ENCODE data around the gene ZDHHC24. TPM values are rescaled to one million over a fixed set of nuclear protein-coding genes. Genes with fewer than 3 reads are reported as not detected.
"Not testable (repeated sequence)": the region's sequence is repeated elsewhere in the genome, so short reads cannot be mapped to it uniquely, and the experiment has no call there.

The ZDHHC24 gene
- total RNA-seq, 1 experiment from 2014 or later = 14.8 TPM

DNA sequence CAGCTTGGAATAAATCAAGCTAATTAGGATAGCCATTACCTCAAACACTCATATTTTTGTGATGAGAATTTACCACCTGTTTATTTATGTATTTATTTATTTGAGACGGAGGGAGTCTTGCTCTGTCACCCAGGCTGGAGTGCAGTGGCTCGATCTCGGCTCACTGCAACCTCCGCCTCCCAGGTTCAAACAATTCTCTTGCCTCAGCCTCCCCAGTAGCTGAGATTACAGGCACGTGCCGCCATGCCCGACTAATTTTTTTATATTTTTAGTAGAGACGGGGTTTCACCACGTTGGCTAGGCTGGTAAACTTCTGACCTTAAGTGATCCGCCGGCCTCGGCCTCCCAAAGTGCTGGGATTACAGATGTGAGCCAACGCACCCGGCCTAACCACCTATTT is 896 bp downstream of the ZDHHC24 start:
- H3K4me3 ChIP-seq (ENCODE audit: insufficient read depth, low read depth, low read length) = peak overlapping the region; percentile 65
- H3K36me3 ChIP-seq (replicated peaks; ENCODE audit: control insufficient read depth, insufficient read depth, low read length); H3K27me3 ChIP-seq (ENCODE audit: control insufficient read depth, insufficient read depth, low read length); DNase-seq: not testable (repeated sequence)

DNA sequence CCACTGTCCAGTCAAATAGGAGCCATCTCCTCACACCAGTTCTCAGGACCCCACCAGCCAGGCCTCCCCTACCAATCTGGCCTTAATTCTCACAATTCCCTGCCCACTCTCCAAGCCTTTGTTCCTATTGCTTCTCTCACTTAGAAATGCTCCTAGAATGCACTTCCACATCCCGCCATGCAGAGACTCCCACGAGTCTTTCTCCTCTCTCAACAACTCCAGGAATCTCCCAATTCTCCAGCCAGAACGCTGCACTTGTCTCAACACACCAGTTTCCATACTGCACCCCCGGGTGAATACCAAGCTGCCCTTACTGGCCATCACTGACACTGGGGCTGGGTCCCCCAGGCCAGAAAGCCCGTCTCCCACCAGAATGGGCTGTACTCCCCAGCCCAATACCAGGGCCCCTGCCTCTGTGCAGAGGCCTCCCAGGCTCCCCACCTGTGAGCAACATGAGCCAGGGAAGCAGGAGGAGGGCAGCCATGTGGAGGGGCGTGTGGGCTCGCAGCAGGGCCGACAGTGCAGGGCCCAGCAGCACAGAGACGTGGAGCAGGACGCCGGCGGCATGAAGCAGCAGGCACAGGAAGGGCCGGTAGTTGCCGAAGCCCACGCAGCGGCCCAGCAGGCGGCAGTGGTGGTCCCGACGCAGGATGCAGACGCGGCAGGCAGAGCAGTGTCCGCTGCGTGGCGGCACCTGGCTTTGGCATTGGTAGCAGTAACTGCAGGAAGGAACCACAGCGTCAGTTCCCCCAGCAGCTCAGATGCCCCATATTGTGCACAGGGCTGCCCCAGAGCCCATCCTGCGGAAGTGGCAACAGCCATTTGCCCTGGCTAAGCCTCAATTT is 2.4 kb downstream of the ZDHHC24 start:
- Histone ChIP-seq H3K27me3 (ENCODE audit: control insufficient read depth, insufficient read depth, low read length) (no peaks in the 10 kb centered on the region), H3K36me3 (replicated peaks; ENCODE audit: control insufficient read depth, insufficient read depth, low read length) (peaks cover 4% of the 10 kb centered on the region), H3K4me3 (ENCODE audit: insufficient read depth, low read depth, low read length) (no peak overlapping the region)
- DNase-seq = peak; percentile 80

DNA sequence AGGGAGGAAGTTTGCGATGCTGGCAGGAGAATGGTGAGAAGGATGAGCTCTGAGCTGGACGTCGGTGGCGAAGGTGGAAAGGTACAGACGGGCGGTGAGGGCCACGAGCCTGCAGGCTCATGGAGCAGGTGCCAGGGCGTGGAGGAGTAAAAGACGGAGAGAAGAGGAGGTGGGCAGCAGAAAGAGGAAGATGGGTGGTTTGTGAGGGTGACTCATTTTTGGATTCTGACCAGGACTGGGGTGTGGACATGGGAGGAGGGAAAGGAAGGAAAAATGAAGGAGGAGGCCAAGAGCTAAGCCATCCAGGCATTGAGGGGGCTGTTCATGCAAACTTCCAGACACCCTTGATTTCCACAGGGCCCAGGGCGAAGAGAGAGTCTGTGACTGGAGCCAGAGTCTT is 3.5 kb downstream of the ZDHHC24 start:
- DNase-seq = no peak
- no peak overlapping the region for H3K4me3 ChIP-seq (ENCODE audit: insufficient read depth, low read depth, low read length)
- no peaks in the 10 kb centered on the region for H3K27me3 ChIP-seq (ENCODE audit: control insufficient read depth, insufficient read depth, low read length)
- peaks cover 4% of the 10 kb centered on the region for H3K36me3 ChIP-seq (replicated peaks; ENCODE audit: control insufficient read depth, insufficient read depth, low read length)

DNA sequence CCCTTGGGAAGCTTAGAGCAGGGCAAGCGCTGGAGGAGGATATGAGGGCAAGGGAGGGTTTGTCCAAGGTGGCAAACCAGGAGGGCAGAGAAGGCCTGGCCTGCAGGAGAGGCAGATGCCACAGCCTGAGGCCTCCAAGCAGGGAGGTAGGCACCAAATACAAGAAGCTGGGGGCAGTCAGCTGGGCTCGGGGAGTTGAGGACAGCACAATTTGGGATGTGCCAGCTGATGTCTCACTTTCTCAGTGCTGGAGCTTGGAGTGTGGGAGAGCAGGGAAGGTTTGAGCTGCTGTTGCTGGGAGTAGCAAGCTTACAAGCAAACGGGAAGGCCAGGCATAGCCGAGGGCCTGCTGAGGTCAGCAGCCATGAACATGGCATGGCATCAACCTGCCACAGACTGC is 4.0 kb downstream of the ZDHHC24 start:
- DNase-seq = no peak
- Histone ChIP-seq H3K27me3 (ENCODE audit: control insufficient read depth, insufficient read depth, low read length) (no peaks in the 10 kb centered on the region), H3K36me3 (replicated peaks; ENCODE audit: control insufficient read depth, insufficient read depth, low read length) (peaks cover 4% of the 10 kb centered on the region), H3K4me3 (ENCODE audit: insufficient read depth, low read depth, low read length) (no peak overlapping the region)

DNA sequence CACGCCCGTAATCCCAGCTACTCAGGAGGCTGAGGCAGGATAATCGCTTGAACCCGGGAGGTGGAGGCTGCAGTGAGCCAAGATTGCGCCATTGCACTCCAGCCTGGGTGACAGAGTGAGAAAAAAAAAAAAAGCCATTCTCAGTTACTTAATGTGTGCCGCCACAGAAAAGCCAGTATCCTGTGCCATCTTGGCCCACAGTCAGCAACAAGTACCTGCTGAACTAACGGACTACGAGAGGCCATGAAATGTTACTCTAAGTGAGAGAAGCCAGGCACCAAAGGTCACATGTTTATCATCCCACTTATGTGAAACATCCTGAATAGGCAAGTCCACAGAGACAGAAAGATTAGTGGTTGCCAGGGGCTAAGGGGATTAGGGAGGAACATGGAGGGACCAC is 5.2 kb downstream of the ZDHHC24 start:
- DNase-seq; H3K27me3 ChIP-seq (ENCODE audit: control insufficient read depth, insufficient read depth, low read length); H3K4me3 ChIP-seq (ENCODE audit: insufficient read depth, low read depth, low read length); H3K36me3 ChIP-seq (replicated peaks; ENCODE audit: control insufficient read depth, insufficient read depth, low read length): not testable (repeated sequence)

DNA sequence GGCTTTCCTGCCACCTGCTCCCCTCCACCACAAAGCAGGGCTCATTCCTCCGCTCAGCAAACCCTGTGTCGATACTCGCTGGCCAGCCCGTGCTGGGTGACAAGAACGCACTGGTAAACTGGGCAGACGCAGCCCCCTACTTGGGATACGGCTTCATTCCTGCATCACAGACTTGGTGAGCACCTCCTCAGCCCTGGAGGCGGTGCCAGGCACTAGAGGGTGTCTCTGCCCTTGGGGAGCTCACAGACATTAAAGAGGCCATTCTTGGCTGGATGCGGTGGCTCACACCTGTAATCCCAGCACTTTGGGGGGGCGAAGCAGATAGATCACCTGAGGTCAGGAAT is 6.0 kb downstream of the ZDHHC24 start:
- DNase-seq = peak; percentile 51
- H3K36me3 ChIP-seq (replicated peaks; ENCODE audit: control insufficient read depth, insufficient read depth, low read length) = peaks cover 4% of the 10 kb centered on the region
- H3K4me3 ChIP-seq (ENCODE audit: insufficient read depth, low read depth, low read length) = no peak overlapping the region
- H3K27me3 ChIP-seq (ENCODE audit: control insufficient read depth, insufficient read depth, low read length) = no peaks in the 10 kb centered on the region

DNA sequence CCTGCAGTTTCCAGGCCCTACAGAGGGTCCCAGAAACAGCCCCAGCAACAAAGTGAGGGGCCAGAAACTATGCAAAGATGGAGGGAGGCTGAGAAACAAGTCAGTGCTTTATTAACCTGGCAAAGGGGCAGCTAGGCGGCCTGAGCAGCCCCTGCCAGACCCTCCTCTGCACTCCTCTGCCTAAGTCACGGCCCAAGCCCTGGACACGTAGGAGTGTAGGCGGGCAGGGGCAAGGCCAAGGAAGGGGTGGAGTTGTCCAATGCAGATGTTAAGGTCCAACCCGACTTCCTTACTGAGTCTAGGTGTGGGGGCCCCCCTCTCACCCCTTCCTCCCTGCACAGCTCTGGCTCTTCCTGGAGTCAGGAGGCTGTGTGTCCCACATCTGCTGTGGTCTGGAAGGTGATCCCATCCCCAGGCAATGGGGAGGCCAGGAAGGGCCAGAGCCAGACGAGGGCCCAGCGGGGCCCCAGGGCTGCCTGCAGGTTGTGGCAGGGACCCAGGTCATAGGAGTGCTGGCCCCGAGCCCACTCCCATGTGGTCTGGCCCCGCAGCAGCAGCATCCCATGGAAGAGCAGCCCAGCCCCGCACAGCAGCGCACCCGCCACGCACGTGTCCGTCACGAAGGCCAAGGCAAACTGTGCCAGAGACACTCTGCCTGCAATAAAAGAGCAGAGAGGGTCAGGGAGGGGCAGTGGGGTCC is 6.5 kb downstream of the ZDHHC24 start:
- peak; percentile 58 for DNase-seq
- Histone ChIP-seq H3K27me3 (ENCODE audit: control insufficient read depth, insufficient read depth, low read length) (no peaks in the 10 kb centered on the region), H3K4me3 (ENCODE audit: insufficient read depth, low read depth, low read length) (no peak overlapping the region), H3K36me3 (replicated peaks; ENCODE audit: control insufficient read depth, insufficient read depth, low read length) (peaks cover 4% of the 10 kb centered on the region)

DNA sequence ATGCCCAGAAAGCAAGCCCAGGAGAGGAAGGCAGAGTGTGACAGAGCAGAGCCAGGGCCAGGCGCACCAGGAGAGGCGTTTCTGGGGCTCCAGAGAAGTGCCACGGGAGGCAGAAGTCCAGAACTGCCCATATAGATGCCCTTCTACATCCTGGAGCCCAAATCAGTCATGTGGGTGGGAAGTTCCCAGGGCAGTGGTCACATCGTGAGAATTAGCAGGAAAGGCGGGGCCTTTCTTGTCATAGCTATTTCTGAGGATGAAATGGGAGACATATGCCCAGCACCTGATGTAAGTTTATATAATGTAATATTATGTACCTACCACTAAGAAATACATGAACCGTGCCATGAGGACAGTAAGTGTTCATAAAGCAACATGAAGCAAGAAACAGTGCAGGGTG is 13.1 kb downstream of the ZDHHC24 start:
- Histone ChIP-seq H3K36me3 (replicated peaks; ENCODE audit: control insufficient read depth, insufficient read depth, low read length) (no peaks in the 10 kb centered on the region; the same call in 1 of the 2 replicates), H3K27me3 (ENCODE audit: control insufficient read depth, insufficient read depth, low read length) (no peaks in the 10 kb centered on the region), H3K4me3 (ENCODE audit: insufficient read depth, low read depth, low read length) (no peak overlapping the region)
- DNase-seq = no peak

DNA sequence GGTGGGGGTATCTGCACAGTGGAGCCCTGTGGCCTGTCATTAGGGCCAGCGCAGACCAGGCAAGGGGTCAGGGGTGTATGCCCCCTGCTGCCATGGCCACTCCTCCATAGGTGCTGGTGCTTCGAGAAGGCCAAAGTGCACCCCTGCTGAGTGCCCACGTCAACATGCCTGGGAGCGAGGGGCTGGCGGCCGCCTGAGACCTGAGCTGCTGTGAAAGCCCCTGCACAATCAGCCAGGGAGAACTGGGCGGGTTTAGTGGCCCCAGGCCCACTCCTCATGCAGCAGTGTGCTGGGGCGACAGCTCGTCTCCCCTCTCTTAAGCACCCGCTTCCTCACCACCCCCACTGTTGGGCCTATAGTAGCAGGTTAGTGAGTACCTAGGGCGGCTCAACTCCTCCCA is 14.0 kb downstream of the ZDHHC24 start:
- DNase-seq = no peak
- Histone ChIP-seq H3K27me3 (ENCODE audit: control insufficient read depth, insufficient read depth, low read length) (no peaks in the 10 kb centered on the region), H3K36me3 (replicated peaks; ENCODE audit: control insufficient read depth, insufficient read depth, low read length) (no peaks in the 10 kb centered on the region; the same call in 1 of the 2 replicates), H3K4me3 (ENCODE audit: insufficient read depth, low read depth, low read length) (no peak overlapping the region)

DNA sequence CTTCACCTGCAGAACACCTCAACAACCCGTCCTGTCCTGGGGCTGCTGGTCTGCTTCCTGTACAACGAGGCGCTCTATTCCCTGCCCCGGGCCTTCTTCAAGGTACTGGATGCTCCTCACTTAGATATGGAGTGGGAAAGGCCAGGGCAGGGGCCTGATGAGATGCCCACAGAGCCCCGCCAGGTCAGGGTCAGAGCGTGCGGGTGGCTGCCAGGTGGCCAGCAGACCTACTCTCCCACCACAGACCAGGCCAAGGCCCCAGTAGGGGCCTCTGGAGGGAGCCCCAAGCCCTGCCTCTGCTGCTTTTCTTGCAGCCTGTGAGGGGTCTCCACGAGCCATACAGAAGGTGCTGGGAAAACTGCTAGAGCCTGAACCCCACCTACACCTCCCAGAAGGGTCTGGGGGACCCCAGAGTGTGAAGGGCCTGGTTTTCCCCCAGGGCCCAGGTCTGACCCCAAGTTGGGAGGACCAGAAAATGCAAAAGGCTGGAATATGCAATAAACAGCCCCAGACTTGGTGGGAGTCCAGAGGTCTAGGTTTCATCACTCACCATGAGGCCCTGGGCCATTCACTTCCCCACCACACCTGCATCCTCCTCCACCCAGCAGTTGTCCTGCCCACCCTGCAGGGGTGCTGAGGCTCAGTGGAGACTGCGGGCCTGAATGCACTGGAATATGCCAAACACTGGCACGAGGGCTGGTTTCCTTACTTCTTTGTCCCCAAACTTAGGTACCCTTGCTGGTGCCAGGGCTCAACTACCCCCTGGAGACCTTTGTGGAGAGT is 14.7 kb downstream of the ZDHHC24 start:
- no peak for DNase-seq
- no peak overlapping the region for H3K4me3 ChIP-seq (ENCODE audit: insufficient read depth, low read depth, low read length)
- no peaks in the 10 kb centered on the region for H3K27me3 ChIP-seq (ENCODE audit: control insufficient read depth, insufficient read depth, low read length)
- no peaks in the 10 kb centered on the region; the same call in 1 of the 2 replicates for H3K36me3 ChIP-seq (replicated peaks; ENCODE audit: control insufficient read depth, insufficient read depth, low read length)

DNA sequence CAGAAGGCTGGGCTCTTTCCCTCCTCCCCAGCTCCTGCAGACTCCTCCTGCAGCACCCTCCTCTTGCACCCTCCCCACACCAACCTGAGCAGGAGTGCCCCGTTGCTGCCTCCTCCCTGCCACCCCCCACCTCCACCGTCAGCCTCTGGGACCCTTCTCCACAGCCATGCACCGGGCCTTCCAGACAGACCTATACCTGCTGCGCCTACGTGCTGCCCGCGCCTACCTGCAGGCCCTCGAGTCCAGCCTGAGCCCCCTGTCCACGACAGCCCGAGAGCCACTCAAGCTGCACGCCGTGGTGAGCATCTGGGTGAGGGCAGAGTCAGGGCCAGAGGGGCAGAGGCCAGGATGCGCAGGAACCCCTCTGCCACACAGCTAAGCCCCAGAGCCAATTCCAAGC is 16.2 kb downstream of the ZDHHC24 start:
- Histone ChIP-seq H3K27me3 (ENCODE audit: control insufficient read depth, insufficient read depth, low read length) (no peaks in the 10 kb centered on the region), H3K4me3 (ENCODE audit: insufficient read depth, low read depth, low read length) (no peak overlapping the region), H3K36me3 (replicated peaks; ENCODE audit: control insufficient read depth, insufficient read depth, low read length) (no peaks in the 10 kb centered on the region; the same call in 1 of the 2 replicates)
- no peak for DNase-seq

DNA sequence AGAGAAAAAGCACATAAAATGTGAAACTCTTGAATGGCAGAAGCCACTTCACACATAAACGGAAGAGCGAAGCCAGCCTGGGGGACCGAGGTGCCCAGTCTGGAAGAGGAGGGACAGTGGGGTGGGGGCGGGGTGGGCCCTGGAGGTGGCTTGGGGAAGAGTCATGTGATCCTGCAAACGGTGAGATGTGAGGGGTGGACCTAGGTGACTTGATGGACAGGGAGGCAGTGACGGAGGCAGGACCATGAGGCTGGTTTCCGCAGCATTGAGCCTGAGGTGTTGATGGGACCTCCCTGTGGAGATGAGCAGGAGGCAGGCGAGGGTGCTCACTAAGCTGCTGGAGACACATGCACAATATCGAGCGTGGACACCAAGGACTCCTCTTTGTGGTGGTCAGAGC is 16.8 kb downstream of the ZDHHC24 start:
- Histone ChIP-seq H3K27me3 (ENCODE audit: control insufficient read depth, insufficient read depth, low read length) (no peaks in the 10 kb centered on the region), H3K36me3 (replicated peaks; ENCODE audit: control insufficient read depth, insufficient read depth, low read length) (no peaks in the 10 kb centered on the region; the same call in 1 of the 2 replicates), H3K4me3 (ENCODE audit: insufficient read depth, low read depth, low read length) (no peak overlapping the region)
- DNase-seq = peak; percentile 76

DNA sequence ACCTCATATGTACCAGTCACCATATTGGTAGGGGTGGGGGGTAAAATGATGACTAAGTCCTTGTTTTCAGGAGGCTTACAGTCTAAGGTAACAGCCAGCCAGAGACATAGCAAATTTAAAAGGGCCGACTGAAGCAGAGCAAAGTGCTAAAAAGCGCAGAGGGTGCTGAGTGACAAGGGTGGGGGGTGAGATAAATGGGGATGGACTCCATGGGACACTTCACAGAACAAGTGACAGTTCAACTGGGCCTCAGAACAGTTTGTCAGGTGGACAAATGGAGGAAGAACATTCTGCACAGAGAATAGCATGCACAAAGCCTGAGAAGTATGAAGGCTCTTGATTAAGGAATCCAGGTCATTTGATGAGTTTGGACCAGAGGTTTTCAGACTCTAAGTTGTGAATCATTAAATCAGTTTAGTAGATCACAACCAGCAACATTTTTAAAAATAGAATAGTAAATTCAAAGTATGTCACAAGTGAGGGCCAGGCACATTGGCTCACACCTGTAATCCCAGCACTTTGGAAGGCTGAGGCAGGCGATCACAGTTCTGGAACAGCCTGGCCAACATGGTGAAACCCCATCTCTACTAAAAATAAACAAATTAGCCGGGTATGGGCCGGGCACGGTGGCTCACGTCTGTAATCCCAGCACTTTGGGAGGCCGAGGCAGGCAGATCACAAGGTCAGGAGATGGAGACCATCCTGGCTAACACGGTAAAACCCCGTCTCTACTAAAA is 21.4 kb downstream of the ZDHHC24 start:
- H3K36me3 ChIP-seq (replicated peaks; ENCODE audit: control insufficient read depth, insufficient read depth, low read length) = peaks cover 6% of the 10 kb centered on the region
- no peak overlapping the region for H3K4me3 ChIP-seq (ENCODE audit: insufficient read depth, low read depth, low read length)
- DNase-seq = no peak
- H3K27me3 ChIP-seq (ENCODE audit: control insufficient read depth, insufficient read depth, low read length) = no peaks in the 10 kb centered on the region

DNA sequence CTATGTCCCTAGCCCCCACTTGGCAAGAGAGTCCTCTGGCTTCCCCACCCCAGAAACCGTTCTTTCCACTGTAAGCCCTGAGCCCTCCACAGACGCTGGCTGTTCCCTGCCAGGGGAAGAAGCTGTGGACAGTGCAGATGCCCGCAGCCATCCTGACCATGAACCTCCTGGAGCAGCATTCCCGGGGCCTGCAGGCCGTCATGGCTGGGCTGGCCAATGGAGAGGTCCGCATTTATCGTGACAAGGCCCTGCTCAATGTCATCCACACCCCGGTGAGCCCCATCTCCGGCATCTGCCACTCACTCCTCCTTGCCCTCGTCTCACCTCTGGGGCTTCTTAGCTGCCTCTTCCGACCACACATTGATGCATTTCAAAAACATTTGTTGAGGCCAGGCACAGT is 22.2 kb downstream of the ZDHHC24 start:
- no peak for DNase-seq
- Histone ChIP-seq H3K4me3 (ENCODE audit: insufficient read depth, low read depth, low read length) (no peak overlapping the region), H3K27me3 (ENCODE audit: control insufficient read depth, insufficient read depth, low read length) (no peaks in the 10 kb centered on the region), H3K36me3 (replicated peaks; ENCODE audit: control insufficient read depth, insufficient read depth, low read length) (peaks cover 7% of the 10 kb centered on the region)
